ENCODE results near the gene FAF2. TPM values are rescaled to one million over a fixed set of nuclear protein-coding genes. Genes with fewer than 3 reads are reported as not detected.

The FAF2 gene
- total and polyA plus RNA-seq, 10 of the 15 experiments (the other 5 are each of a cell fraction or from before 2014, with no cell fraction given) = 19.0 to 45.1 (median 35.6) TPM

DNA sequence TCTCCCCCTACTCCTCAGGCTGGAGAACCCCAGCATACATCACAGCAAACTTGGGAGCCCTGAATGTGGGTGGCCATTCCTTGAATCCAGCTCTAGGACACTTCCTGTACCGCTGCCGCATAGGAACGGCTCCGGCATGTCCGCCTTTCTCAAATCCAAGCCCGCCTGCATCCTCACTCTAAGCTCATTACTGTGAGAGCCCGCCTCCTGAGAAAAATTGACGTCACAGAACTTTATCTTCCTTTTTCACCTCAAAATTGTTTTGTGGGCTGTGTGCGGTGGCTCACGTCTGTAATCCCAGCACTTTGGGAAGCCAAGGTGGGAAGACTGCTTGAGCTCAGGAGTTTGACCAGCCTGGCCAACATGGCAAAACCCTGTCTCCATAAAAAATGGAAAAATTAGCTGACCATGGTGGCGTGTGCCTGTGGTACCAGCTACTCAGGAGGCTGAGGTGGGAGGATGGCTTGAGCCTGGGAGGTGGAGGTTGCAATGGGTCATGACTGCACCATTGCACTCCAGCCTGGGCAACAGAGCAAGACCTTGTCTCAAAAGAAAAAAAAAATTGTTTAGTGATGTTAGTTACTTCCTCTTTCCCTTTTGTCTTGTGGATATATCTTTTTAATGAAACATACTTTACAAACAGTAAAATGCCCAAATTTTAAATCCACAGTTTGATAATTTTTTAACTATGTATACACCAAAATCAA, 66.2 kb downstream of the FAF2 start:
- in situ Hi-C loops (cut with MboI) = no loop called here
- no TSS peak for BruUV-seq (replicated peaks)
- intact Hi-C loops (cut with micrococcal nuclease; ENCODE audit: unreplicated experiment) = no loop called here
- TF ChIP-seq ZNF217 (IDR thresholded peaks at IDR 0.05) (no peak), POU2F2 (IDR thresholded peaks at IDR 0.05; ENCODE audit: borderline replicate concordance, low read depth, low read length) (no peak), CHD4 (IDR thresholded peaks at IDR 0.05) (no peak), IRF4 (IDR thresholded peaks at IDR 0.05; ENCODE audit: low read depth, low read length) (no peak)
- no peak overlapping the region; the same call in 1 of the 2 replicates for H2AFZ ChIP-seq (ENCODE audit: control insufficient read depth, low read depth, low read length)
- H3K79me2 ChIP-seq (ENCODE audit: control insufficient read depth, insufficient read depth, low read length) = no peaks in the 10 kb centered on the region
- POLR2A ChIA-PET = no interaction called here
- SMC1A ChIA-PET (ENCODE audit: uncharacterized antibody, unreplicated experiment) = no interaction called here
- no peaks in the 10 kb centered on the region for H3K9me3 ChIP-seq (replicated peaks; ENCODE audit: control insufficient read depth, insufficient read depth, low read length)
- CTCF ChIA-PET = interaction anchor here (0.6 to 0.7 kb wide), 2 partner anchors 67 to 152 kb away, joined by 3 to 4 read pairs; no protein-coding TSS in a partner anchor
- FAIRE-seq (no peak), DNase-seq (ENCODE audit: low read depth, low spot score) (no peak), ATAC-seq (peak; percentile 50)
- H3K4me2 ChIP-seq (ENCODE audit: control insufficient read depth, insufficient read depth) = 0 out of 2 replicates have a peak overlapping the region, but pooled peaks have one; percentile 13
- no peak overlapping the region for H3K4me3 ChIP-seq
- H3K27ac ChIP-seq (ENCODE audit: control insufficient read depth, insufficient read depth) = no peak overlapping the region
- no peaks in the 10 kb centered on the region for H4K20me1 ChIP-seq (ENCODE audit: control insufficient read depth, insufficient read depth)
- 86% methylated on average over 11 of the region's 11 CpGs for WGBS (ENCODE audit: insufficient coverage, insufficient replicate concordance, low lambda C conversion rate, missing lambda C conversion rate)
- no peaks in the 10 kb centered on the region for H3K27me3 ChIP-seq (replicated peaks in 1 of 2; ENCODE audit: control insufficient read depth in 2 of 2, insufficient read depth in 2 of 2, low read length in 1 of 2)
- RAD21 ChIA-PET (ENCODE audit: unreplicated experiment) = no interaction called here
- H3K4me1 ChIP-seq (ENCODE audit: control insufficient read depth, insufficient read depth, low read length) = no peaks in the 10 kb centered on the region
- H3K36me3 ChIP-seq (ENCODE audit: control insufficient read depth in 2 of 2, insufficient read depth in 2 of 2, low read length in 1 of 2) = no peaks in the 10 kb centered on the region; a peak in 1 of 4 replicates
- no peak overlapping the region for H3K9ac ChIP-seq (ENCODE audit: control insufficient read depth, insufficient read depth, low read length)

DNA sequence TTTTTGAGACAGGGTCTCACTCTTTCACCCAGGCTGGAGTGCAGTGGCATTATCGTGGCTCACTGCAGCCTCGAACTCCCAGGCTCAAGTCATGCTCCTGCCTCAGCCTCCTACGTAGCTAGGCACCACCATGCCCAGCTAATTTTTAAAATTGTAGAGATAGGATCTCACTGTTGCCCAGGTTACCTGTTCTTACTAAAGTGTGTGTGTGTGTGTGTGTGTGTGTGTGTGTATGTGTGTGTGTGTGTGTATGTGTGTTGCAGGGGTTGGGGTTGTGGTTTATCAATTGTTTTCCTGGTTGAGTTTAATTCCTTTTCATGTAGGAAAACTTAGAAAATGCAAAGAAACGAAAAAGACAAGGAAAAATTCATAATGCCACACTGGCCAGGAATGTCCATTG, 67.2 kb downstream of the FAF2 start:
- RAD21 ChIA-PET (ENCODE audit: unreplicated experiment) = no interaction called here
- DNase-seq (ENCODE audit: low read depth, low spot score) (no peak), FAIRE-seq (no peak), ATAC-seq (no peak; the same call in 2 of the 3 replicates)
- Histone ChIP-seq H3K4me1 (ENCODE audit: control insufficient read depth, insufficient read depth, low read length) (no peaks in the 10 kb centered on the region), H4K20me1 (ENCODE audit: control insufficient read depth, insufficient read depth) (no peaks in the 10 kb centered on the region), H3K9ac (ENCODE audit: control insufficient read depth, insufficient read depth, low read length) (no peak overlapping the region), H3K79me2 (ENCODE audit: control insufficient read depth, insufficient read depth, low read length) (no peaks in the 10 kb centered on the region), H3K4me2 (ENCODE audit: control insufficient read depth, insufficient read depth) (no peak overlapping the region), H3K27me3 (replicated peaks in 1 of 2; ENCODE audit: control insufficient read depth in 2 of 2, insufficient read depth in 2 of 2, low read length in 1 of 2) (no peaks in the 10 kb centered on the region), H3K27ac (ENCODE audit: control insufficient read depth, insufficient read depth) (no peak overlapping the region), H3K4me3 (no peak overlapping the region), H3K9me3 (replicated peaks; ENCODE audit: control insufficient read depth, insufficient read depth, low read length) (no peaks in the 10 kb centered on the region), H2AFZ (ENCODE audit: control insufficient read depth, low read depth, low read length) (no peak overlapping the region), H3K36me3 (ENCODE audit: control insufficient read depth in 2 of 2, insufficient read depth in 2 of 2, low read length in 1 of 2) (no peaks in the 10 kb centered on the region)
- POLR2A ChIA-PET = no interaction called here
- no TSS peak for BruUV-seq (replicated peaks)
- CTCF ChIA-PET = no interaction called here
- 31% methylated on average over 4 of the region's 4 CpGs for WGBS (ENCODE audit: insufficient coverage, insufficient replicate concordance, low lambda C conversion rate, missing lambda C conversion rate)
- no peak for TF ChIP-seq NR2C1 (IDR thresholded peaks at IDR 0.05)
- no peak for TF ChIP-seq ZBED1 (IDR thresholded peaks at IDR 0.05; ENCODE audit: borderline replicate concordance)
- 0 out of 2 replicates have a peak, but pooled peaks have one; percentile 6 for TF ChIP-seq RUNX3 (IDR thresholded peaks at IDR 0.05; ENCODE audit: low read length)
- TF ChIP-seq, protein P1, sequence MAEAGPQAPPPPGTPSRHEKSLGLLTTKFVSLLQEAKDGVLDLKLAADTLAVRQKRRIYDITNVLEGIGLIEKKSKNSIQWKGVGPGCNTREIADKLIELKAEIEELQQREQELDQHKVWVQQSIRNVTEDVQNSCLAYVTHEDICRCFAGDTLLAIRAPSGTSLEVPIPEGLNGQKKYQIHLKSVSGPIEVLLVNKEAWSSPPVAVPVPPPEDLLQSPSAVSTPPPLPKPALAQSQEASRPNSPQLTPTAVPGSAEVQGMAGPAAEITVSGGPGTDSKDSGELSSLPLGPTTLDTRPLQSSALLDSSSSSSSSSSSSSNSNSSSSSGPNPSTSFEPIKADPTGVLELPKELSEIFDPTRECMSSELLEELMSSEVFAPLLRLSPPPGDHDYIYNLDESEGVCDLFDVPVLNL (IDR thresholded peaks at IDR 0.05; ENCODE audit: low read depth, low read length) = no peak
- no peak for TF ChIP-seq IKZF1 (conservative IDR thresholded peaks at IDR 0.05)
- in situ Hi-C loops (cut with MboI) (no loop called here), intact Hi-C loops (cut with micrococcal nuclease; ENCODE audit: unreplicated experiment) (no loop called here)
- SMC1A ChIA-PET (ENCODE audit: uncharacterized antibody, unreplicated experiment) = no interaction called here

Measured in GM12878 (cell line).